ENCODE results near the gene PSTPIP1.

DNA sequence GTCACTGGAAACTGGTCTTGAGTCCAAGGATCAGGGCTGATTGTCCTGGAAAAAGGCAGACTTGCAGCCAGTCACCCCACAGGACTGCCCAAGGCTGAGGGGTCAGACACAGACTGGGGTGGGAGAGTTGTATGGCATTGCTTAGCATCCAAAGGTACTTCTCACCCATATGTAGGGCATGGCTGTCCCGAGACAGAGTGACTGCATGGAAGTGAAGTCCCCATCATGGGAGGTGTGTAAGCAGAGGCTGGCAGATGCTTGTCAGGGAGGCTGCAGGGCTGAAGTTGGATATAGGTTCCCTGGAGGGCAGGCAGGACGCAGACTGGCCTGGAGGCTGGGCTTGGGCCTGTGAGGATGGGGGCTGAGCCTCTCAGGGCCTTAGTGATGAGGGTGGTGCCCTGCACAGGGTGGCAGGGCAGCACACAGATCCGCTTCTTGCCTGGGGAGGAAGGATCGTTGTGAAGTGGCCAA is 31.1 kb downstream of the PSTPIP1 start:
- TF ChIP-seq ZNF143 (CRISPR knock-in tag; IDR thresholded peaks at IDR 0.05): no peak
- TF ChIP-seq GTF2F1 (IDR thresholded peaks at IDR 0.05; ENCODE audit: low read depth, low read length): no peak
- no peak for TF ChIP-seq ZSCAN29 (IDR thresholded peaks at IDR 0.05)
- TF ChIP-seq ZNF384 (IDR thresholded peaks at IDR 0.05; ENCODE audit: low read depth, low read length): no peak
- TF ChIP-seq, protein P1, sequence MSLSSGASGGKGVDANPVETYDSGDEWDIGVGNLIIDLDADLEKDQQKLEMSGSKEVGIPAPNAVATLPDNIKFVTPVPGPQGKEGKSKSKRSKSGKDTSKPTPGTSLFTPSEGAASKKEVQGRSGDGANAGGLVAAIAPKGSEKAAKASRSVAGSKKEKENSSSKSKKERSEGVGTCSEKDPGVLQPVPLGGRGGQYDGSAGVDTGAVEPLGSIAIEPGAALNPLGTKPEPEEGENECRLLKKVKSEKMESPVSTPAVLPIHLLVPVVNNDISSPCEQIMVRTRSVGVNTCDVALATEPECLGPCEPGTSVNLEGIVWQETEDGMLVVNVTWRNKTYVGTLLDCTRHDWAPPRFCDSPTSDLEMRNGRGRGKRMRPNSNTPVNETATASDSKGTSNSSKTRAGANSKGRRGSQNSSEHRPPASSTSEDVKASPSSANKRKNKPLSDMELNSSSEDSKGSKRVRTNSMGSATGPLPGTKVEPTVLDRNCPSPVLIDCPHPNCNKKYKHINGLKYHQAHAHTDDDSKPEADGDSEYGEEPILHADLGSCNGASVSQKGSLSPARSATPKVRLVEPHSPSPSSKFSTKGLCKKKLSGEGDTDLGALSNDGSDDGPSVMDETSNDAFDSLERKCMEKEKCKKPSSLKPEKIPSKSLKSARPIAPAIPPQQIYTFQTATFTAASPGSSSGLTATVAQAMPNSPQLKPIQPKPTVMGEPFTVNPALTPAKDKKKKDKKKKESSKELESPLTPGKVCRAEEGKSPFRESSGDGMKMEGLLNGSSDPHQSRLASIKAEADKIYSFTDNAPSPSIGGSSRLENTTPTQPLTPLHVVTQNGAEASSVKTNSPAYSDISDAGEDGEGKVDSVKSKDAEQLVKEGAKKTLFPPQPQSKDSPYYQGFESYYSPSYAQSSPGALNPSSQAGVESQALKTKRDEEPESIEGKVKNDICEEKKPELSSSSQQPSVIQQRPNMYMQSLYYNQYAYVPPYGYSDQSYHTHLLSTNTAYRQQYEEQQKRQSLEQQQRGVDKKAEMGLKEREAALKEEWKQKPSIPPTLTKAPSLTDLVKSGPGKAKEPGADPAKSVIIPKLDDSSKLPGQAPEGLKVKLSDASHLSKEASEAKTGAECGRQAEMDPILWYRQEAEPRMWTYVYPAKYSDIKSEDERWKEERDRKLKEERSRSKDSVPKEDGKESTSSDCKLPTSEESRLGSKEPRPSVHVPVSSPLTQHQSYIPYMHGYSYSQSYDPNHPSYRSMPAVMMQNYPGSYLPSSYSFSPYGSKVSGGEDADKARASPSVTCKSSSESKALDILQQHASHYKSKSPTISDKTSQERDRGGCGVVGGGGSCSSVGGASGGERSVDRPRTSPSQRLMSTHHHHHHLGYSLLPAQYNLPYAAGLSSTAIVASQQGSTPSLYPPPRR (CRISPR knock-in tag; IDR thresholded peaks at IDR 0.05; ENCODE audit: borderline replicate concordance): no peak
- TF ChIP-seq, protein P2, sequence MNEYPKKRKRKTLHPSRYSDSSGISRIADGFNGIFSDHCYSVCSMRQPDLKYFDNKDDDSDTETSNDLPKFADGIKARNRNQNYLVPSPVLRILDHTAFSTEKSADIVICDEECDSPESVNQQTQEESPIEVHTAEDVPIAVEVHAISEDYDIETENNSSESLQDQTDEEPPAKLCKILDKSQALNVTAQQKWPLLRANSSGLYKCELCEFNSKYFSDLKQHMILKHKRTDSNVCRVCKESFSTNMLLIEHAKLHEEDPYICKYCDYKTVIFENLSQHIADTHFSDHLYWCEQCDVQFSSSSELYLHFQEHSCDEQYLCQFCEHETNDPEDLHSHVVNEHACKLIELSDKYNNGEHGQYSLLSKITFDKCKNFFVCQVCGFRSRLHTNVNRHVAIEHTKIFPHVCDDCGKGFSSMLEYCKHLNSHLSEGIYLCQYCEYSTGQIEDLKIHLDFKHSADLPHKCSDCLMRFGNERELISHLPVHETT (CRISPR knock-in tag; conservative IDR thresholded peaks at IDR 0.05 in 1 of 2, IDR thresholded peaks at IDR 0.05 in 1 of 2): no peak
- no peak for TF ChIP-seq EP300 (IDR thresholded peaks at IDR 0.05; ENCODE audit: low read length)
- TF ChIP-seq POLR2A (conservative IDR thresholded peaks at IDR 0.05): no peak

All from K562 (cell line).